ENCODE measurements around the gene SLC38A8.

DNA sequence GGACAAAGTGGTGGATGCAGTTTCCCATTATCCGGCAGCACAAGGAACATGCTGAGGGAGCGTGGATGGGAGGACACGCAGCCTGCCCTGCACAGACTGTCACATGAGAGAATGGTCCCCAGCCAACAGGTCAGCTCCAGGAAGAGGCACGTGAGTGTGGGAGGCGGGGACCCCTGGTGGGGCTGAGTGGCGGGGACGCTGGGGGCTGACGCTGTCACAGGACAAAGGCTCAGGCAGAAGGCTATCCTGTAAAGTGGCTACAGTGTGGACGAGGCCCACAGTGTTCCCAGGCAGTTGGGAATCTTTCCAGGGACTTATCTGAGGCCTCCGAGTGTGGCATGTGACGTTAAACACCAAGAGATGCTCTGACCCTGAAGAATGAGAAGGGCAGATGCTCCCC, 43.7 kb upstream of the SLC38A8 start:
- TF ChIP-seq, protein P1, sequence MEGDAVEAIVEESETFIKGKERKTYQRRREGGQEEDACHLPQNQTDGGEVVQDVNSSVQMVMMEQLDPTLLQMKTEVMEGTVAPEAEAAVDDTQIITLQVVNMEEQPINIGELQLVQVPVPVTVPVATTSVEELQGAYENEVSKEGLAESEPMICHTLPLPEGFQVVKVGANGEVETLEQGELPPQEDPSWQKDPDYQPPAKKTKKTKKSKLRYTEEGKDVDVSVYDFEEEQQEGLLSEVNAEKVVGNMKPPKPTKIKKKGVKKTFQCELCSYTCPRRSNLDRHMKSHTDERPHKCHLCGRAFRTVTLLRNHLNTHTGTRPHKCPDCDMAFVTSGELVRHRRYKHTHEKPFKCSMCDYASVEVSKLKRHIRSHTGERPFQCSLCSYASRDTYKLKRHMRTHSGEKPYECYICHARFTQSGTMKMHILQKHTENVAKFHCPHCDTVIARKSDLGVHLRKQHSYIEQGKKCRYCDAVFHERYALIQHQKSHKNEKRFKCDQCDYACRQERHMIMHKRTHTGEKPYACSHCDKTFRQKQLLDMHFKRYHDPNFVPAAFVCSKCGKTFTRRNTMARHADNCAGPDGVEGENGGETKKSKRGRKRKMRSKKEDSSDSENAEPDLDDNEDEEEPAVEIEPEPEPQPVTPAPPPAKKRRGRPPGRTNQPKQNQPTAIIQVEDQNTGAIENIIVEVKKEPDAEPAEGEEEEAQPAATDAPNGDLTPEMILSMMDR (conservative IDR thresholded peaks at IDR 0.05; ENCODE audit: low read length) = peak; percentile 34; the same call in 1 of the 2 replicates
- TF ChIP-seq EZH2phosphoT487 (IDR thresholded peaks at IDR 0.05; ENCODE audit: borderline replicate concordance) = no peak
